ENCODE results near the gene RPS24. TPM values are rescaled to one million over a fixed set of nuclear protein-coding genes. Genes with fewer than 3 reads are reported as not detected.
"Not testable (repeated sequence)": the region's sequence is repeated elsewhere in the genome, so short reads cannot be mapped to it uniquely, and the experiment has no call there.

Gene RPS24
- total and polyA plus RNA-seq, 4 donors = 314 to 1,104 (median 812) TPM

GRCh38 chr10:78069151-78069550 is 35.5 kb downstream of the RPS24 start (continued):
- TF ChIP-seq REST (IDR thresholded peaks at IDR 0.05) (no peak), NR2F2 (IDR thresholded peaks at IDR 0.05) (no peak), ZBTB33 (IDR thresholded peaks at IDR 0.05) (no peak), FOXA2 (IDR thresholded peaks at IDR 0.05) (no peak), RAD21 (IDR thresholded peaks at IDR 0.05) (no peak)

- not testable (repeated sequence) for DNase-seq (ENCODE audit: low spot score); H3K9ac ChIP-seq (ENCODE audit: low read depth in 1 of 2, low read length in 2 of 2); H3K27me3 ChIP-seq (ENCODE audit: control insufficient read depth in 4 of 4, insufficient read depth in 4 of 4, low read length in 3 of 4)
These were observed 36.4 kb downstream of the RPS24 start for GRCh38 chr10:78070064-78070463.

GRCh38 chr10:78070726-78071125 is 37.1 kb downstream of the RPS24 start:
- TF ChIP-seq ZBTB33 (IDR thresholded peaks at IDR 0.05) (no peak), REST (IDR thresholded peaks at IDR 0.05) (no peak), HNF4A (conservative IDR thresholded peaks at IDR 0.05) (no peak), MAX (IDR thresholded peaks at IDR 0.05) (no peak), FOXA1 (IDR thresholded peaks at IDR 0.05) (no peak), JUND (IDR thresholded peaks at IDR 0.05) (no peak), RAD21 (IDR thresholded peaks at IDR 0.05) (no peak), ATF3 (IDR thresholded peaks at IDR 0.05) (no peak), GABPA (IDR thresholded peaks at IDR 0.05 in 1 of 2, conservative IDR thresholded peaks at IDR 0.05 in 1 of 2) (no peak), SP1 (IDR thresholded peaks at IDR 0.05) (no peak), TAF1 (conservative IDR thresholded peaks at IDR 0.05) (no peak), NR2F2 (IDR thresholded peaks at IDR 0.05) (no peak), EGR1 (IDR thresholded peaks at IDR 0.05; ENCODE audit: low read depth in 2 of 2) (no peak), YY1 (IDR thresholded peaks at IDR 0.05) (no peak), CTCF (IDR thresholded peaks at IDR 0.05; ENCODE audit: low read depth, low read length, missing input control) (no peak), HNF4G (IDR thresholded peaks at IDR 0.05) (no peak), RXRA (IDR thresholded peaks at IDR 0.05) (no peak)
- H3K36me3 ChIP-seq (ENCODE audit: control insufficient read depth in 4 of 4, insufficient read depth in 3 of 4, low read depth in 1 of 4, low read length in 3 of 4) = no peaks in the 10 kb centered on the region
- 93% methylated on average over 5 of the region's 5 CpGs for WGBS
- no peak overlapping the region for H3K27ac ChIP-seq (ENCODE audit: low read depth in 1 of 2, low read length in 2 of 2)
- no peak for DNase-seq (ENCODE audit: low spot score)
- H3K4me3 ChIP-seq (ENCODE audit: low read depth in 1 of 3, low read length in 3 of 3) = no peak overlapping the region
- H3K4me1 ChIP-seq (ENCODE audit: control insufficient read depth in 4 of 4, insufficient read depth in 4 of 4, low read length in 3 of 4) = no peaks in the 10 kb centered on the region
- no peak overlapping the region for H3K9ac ChIP-seq (ENCODE audit: low read depth in 1 of 2, low read length in 2 of 2)
- no peaks in the 10 kb centered on the region for H3K9me3 ChIP-seq (ENCODE audit: control insufficient read depth in 4 of 4, low read length in 3 of 4)
- no peaks in the 10 kb centered on the region for H3K27me3 ChIP-seq (ENCODE audit: control insufficient read depth in 4 of 4, insufficient read depth in 4 of 4, low read length in 3 of 4)

More at GRCh38 chr10:78070064-78070463, 36.4 kb downstream of the RPS24 start:
- 90% methylated on average over 12 of the region's 12 CpGs for WGBS
- not testable (repeated sequence) for H3K4me1 ChIP-seq (ENCODE audit: control insufficient read depth in 4 of 4, insufficient read depth in 4 of 4, low read length in 3 of 4); H3K36me3 ChIP-seq (ENCODE audit: control insufficient read depth in 4 of 4, insufficient read depth in 3 of 4, low read depth in 1 of 4, low read length in 3 of 4); H3K27ac ChIP-seq (ENCODE audit: low read depth in 1 of 2, low read length in 2 of 2); H3K9me3 ChIP-seq (ENCODE audit: control insufficient read depth in 4 of 4, low read length in 3 of 4); H3K4me3 ChIP-seq (ENCODE audit: low read depth in 1 of 3, low read length in 3 of 3)
